Vagina (tissue), 2 donors: ENCODE results near the gene LSM3. TPM values are rescaled to one million over a fixed set of nuclear protein-coding genes. Genes with fewer than 3 reads are reported as not detected.

Source experiments
- DNase-seq, 2 donors: peaks; one replicate each; pipeline ENCODE4 v3.0.0-alpha.2; 2017; ENCODE audit errors: extremely low spot score in 2 of 2
- H3K27ac ChIP-seq: fragments of 200-600 bp; sonication (generic); one replicate; pipeline ENCODE4 v1.5.1; 2019
- H3K27me3 ChIP-seq: fragments of 200-600 bp; sonication (generic); one replicate; pipeline ENCODE4 v1.5.1; 2019
- H3K36me3 ChIP-seq, 2 donors: fragments of 200-600 bp; sonication (generic); one replicate each; pipeline ENCODE4 v1.5.1; 2017 to 2019
- H3K4me1 ChIP-seq: fragments of 200-600 bp; sonication (generic); one replicate; pipeline ENCODE4 v1.5.1; 2019
- H3K4me3 ChIP-seq, 2 donors: fragments of 200-600 bp; sonication (generic); 1 replicate in 1 of 2; 2 replicates in 1 of 2; pipeline ENCODE4 v1.5.1; 2016 to 2019
- H3K9me3 ChIP-seq: fragments of 200-600 bp; sonication (generic); one replicate; pipeline ENCODE4 v1.5.1; 2019
- POLR2A ChIP-seq, 2 donors: fragments of 450-650 bp; IDR thresholded peaks; one replicate each; pipeline ENCODE4 v1.6.1; 2017; ENCODE audit warnings: antibody characterized with exemption in 2 of 2, mild to moderate bottlenecking in 2 of 2, moderate library complexity in 2 of 2
- POLR2AphosphoS5 ChIP-seq, 2 donors: sonication (generic); formaldehyde crosslinking; IDR thresholded peaks; one replicate each; pipeline ENCODE4 v1.9.0; 2017; ENCODE audit warnings: antibody characterized with exemption in 2 of 2, mild to moderate bottlenecking in 2 of 2, low read depth in 1 of 2; ENCODE audit not compliant: insufficient read depth in 1 of 2
- intact Hi-C: fragments of 100-400 bp; cut with DNase I; formaldehyde crosslinking; loops from one replicate; pipeline ENCODE4 v1.15.1; 2023
- total RNA-seq: library from RNA; depleted of rRNA; stranded (reverse); fragments of >200 nt; gene quantifications from one replicate; pipeline ENCODE4 v1.2.3, GENCODE V29; 2016
- TF ChIP-seq, protein P1 (sequence below), 3 experiments: fragments of 450-650 bp in 2 of 3; fragments of 200-600 bp in 1 of 3; sonication (generic) in 1 of 3; IDR thresholded peaks; one replicate each; pipeline ENCODE4 v1.5.1; 2017 to 2019; ENCODE audit warnings: antibody characterized with exemption in 3 of 3, mild to moderate bottlenecking in 2 of 3, moderate library complexity in 2 of 3

Gene LSM3
- total RNA-seq, 1 donor from 2014 or later = 6.4 TPM

DNA sequence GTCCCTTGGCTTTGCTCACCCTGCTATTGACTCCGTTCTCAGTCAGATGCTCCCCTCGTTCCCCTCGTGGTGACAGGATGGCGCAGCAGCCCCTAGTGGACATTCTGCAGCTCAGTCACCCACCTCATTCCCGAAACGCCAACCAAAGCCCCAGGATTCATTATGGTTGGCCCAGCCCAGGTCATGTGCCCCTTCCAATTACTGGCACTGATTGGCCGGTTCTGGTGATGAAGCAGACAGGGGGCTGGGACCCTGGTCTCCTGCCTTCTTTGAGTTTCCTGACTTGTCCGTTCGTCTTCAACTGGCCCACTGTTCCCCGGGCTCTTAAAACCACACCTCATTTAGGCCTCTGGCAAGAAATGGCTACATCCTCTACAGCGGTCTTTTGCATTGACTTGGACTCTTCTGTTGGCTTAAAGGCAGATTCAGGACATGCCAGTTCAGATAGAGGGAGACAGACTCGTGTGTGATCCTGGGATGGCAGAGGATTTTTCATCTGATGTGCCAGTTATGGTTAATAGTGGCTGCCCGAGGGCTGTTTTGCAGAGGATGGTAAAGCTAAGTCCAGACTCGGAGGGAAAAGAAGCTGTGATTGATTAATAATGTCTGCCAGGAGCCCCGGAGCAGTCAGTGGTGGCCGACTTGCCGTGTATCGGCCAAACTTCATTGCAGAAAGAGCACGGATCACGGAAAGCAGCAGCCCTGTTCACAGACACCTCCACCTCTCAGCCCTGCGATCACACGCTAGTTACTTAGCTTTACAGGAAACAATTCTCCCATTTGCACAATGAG is 37.8 kb downstream of the LSM3 start:
- Histone ChIP-seq H3K36me3 (no peaks in the 10 kb centered on the region), H3K27ac (peak overlapping the region; percentile 66), H3K27me3 (no peaks in the 10 kb centered on the region), H3K4me1 (no peaks in the 10 kb centered on the region), H3K4me3 (peak overlapping the region in 1 of 2 donors; percentile 43), H3K9me3 (no peaks in the 10 kb centered on the region)
- intact Hi-C loops = no loop called here
- TF ChIP-seq, protein P1, sequence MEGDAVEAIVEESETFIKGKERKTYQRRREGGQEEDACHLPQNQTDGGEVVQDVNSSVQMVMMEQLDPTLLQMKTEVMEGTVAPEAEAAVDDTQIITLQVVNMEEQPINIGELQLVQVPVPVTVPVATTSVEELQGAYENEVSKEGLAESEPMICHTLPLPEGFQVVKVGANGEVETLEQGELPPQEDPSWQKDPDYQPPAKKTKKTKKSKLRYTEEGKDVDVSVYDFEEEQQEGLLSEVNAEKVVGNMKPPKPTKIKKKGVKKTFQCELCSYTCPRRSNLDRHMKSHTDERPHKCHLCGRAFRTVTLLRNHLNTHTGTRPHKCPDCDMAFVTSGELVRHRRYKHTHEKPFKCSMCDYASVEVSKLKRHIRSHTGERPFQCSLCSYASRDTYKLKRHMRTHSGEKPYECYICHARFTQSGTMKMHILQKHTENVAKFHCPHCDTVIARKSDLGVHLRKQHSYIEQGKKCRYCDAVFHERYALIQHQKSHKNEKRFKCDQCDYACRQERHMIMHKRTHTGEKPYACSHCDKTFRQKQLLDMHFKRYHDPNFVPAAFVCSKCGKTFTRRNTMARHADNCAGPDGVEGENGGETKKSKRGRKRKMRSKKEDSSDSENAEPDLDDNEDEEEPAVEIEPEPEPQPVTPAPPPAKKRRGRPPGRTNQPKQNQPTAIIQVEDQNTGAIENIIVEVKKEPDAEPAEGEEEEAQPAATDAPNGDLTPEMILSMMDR (IDR thresholded peaks at IDR 0.05) = no peak
- TF ChIP-seq POLR2A (IDR thresholded peaks at IDR 0.05) (no peak), POLR2AphosphoS5 (IDR thresholded peaks at IDR 0.05; ENCODE audit: insufficient read depth in 1 of 2, low read depth in 1 of 2) (no peak)
- peak in 1 of 2 donors; percentile 49 for DNase-seq

DNA sequence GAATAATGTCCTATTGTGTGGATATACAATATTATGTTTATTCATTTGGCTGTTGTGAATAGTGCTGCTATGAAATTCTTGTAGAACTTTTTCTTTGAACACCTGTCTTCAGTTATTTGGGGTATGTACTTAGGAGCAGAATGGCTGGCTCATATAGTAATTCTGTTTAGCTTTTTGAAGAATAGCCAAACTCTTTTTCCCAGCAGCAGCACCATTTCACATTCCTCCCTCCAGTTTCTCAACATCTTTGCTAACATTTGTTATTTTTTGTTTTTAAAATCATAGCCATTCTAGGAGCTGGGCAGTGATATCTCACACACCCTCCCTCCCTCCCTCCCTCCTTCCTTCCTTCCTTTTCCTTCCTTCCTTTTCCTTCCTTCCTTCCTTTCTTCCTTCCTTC is 39.7 kb downstream of the LSM3 start:
- TF ChIP-seq, protein P1 (IDR thresholded peaks at IDR 0.05) = no peak
- TF ChIP-seq POLR2AphosphoS5 (IDR thresholded peaks at IDR 0.05; ENCODE audit: insufficient read depth in 1 of 2, low read depth in 1 of 2) (no peak), POLR2A (IDR thresholded peaks at IDR 0.05) (no peak)
- no peaks in the 10 kb centered on the region for H3K36me3 ChIP-seq
- H3K27me3 ChIP-seq = no peaks in the 10 kb centered on the region
- no peak overlapping the region for H3K27ac ChIP-seq
- H3K4me1 ChIP-seq = no peaks in the 10 kb centered on the region
- H3K9me3 ChIP-seq = no peaks in the 10 kb centered on the region
- intact Hi-C loops = no loop called here
- H3K4me3 ChIP-seq = no peak overlapping the region
- DNase-seq = no peak

DNA sequence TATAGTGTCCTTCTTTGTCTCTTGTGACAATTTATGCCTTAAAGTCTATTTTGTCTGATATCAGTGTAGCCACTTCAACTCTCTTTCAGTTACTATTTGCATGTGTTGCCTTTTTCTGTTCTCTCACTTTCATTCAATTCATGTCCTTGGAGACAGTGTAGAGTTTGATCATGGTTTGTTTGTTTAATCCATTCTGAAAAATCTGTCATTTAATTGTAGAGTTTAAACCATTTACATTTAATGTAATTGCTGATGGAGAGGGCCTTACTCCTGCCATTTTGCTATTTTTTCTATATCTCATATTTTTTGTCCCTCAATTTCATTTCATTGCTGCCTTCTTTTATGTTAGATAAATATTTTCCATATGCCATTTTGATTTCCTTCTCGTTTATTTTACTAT is 42.3 kb downstream of the LSM3 start:
- H3K27ac ChIP-seq = no peak overlapping the region
- no peaks in the 10 kb centered on the region for H3K4me1 ChIP-seq
- TF ChIP-seq POLR2A (IDR thresholded peaks at IDR 0.05) (no peak), POLR2AphosphoS5 (IDR thresholded peaks at IDR 0.05; ENCODE audit: insufficient read depth in 1 of 2, low read depth in 1 of 2) (no peak)
- TF ChIP-seq, protein P1 (IDR thresholded peaks at IDR 0.05) = no peak
- no peak overlapping the region for H3K4me3 ChIP-seq
- intact Hi-C loops = no loop called here
- no peaks in the 10 kb centered on the region for H3K36me3 ChIP-seq
- no peaks in the 10 kb centered on the region for H3K9me3 ChIP-seq
- no peak for DNase-seq
- H3K27me3 ChIP-seq = no peaks in the 10 kb centered on the region

DNA sequence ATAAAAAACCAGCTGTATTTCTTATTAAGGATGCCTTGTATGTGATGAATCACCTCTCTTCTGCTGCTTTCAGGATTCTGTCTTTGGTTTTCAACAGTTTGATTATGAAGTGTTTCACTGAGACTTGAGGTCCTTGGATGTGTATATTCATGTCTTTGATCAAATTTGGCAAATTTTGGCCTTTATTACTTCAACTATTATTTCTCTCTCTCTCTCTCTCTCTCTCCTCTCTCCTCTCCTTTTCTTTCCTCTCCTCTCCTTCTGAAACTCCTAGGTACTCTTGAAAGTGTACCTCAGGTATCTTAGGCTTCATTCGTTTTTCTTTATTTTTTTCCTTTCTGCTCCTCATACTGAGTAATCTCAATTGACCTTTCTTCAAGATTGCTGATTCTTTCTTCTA is 43.3 kb downstream of the LSM3 start:
- Histone ChIP-seq H3K9me3 (no peaks in the 10 kb centered on the region), H3K36me3 (no peaks in the 10 kb centered on the region), H3K27me3 (no peaks in the 10 kb centered on the region), H3K4me3 (no peak overlapping the region), H3K4me1 (no peaks in the 10 kb centered on the region), H3K27ac (no peak overlapping the region)
- intact Hi-C loops = no loop called here
- DNase-seq = no peak
- TF ChIP-seq POLR2AphosphoS5 (IDR thresholded peaks at IDR 0.05; ENCODE audit: insufficient read depth in 1 of 2, low read depth in 1 of 2) (no peak), POLR2A (IDR thresholded peaks at IDR 0.05) (no peak)
- TF ChIP-seq, protein P1 (IDR thresholded peaks at IDR 0.05) = no peak

DNA sequence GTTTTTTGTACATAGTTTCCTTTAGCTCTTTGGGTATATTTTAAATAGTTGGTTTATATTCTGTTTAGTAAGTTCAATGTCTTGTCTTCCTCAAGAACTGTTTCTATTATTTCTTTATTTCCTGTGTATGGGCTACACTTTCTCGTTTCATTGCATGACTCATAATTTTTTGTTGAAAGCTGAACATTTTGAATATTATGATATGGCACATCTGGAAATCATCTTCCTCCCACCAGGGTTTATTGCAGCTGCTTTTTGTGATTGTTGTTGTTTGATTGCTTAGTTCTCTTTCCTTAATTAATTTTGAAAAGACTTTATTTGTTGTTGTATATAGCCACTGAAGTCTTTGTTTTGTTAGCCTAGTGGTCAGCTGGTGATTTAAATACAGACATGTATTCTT is 43.8 kb downstream of the LSM3 start:
- H3K27me3 ChIP-seq = no peaks in the 10 kb centered on the region
- no peaks in the 10 kb centered on the region for H3K9me3 ChIP-seq
- intact Hi-C loops = no loop called here
- H3K27ac ChIP-seq = no peak overlapping the region
- no peak for DNase-seq
- no peak for TF ChIP-seq POLR2A (IDR thresholded peaks at IDR 0.05)
- H3K36me3 ChIP-seq = no peaks in the 10 kb centered on the region
- no peak overlapping the region for H3K4me3 ChIP-seq
- H3K4me1 ChIP-seq = no peaks in the 10 kb centered on the region
